Activated B cell treated with CpG ODN at 0.5 μM for 24 hours (primary cell): ENCODE data around the gene ADAMTSL1. TPM values are rescaled to one million over a fixed set of nuclear protein-coding genes. Genes with fewer than 3 reads are reported as not detected.

ENCODE experiments used
- ATAC-seq: fragments of 200-7000 bp; cut with Tn5 transposase; one replicate; pipeline ENCODE4 v1.10.0; 2021; ENCODE audit warnings: low read depth, mild to moderate bottlenecking, moderate library complexity
- CTCF ChIA-PET: fragments of 350-600 bp; sonication (Branson Sonifier 250); formaldehyde crosslinking; loops from one replicate; lab custom pipeline; 2021; ENCODE audit warnings: antibody characterized with exemption; lab: Charles Lee
- POLR2A ChIA-PET: fragments of 350-600 bp; sonication (Branson Sonifier 250); formaldehyde crosslinking; loops from one replicate; lab custom pipeline; 2021; ENCODE audit warnings: antibody characterized with exemption; lab: Charles Lee
- DNase-seq: peaks from one replicate; pipeline ENCODE4 v3.0.0; 2022
- H3K27ac Mint-ChIP-seq: one replicate; pipeline ENCODE4 v1.8.0; 2020; ENCODE audit warnings: mixed read lengths
- H3K27me3 Mint-ChIP-seq: one replicate; pipeline ENCODE4 v1.8.0; 2021; ENCODE audit warnings: mixed read lengths
- H3K36me3 Mint-ChIP-seq: one replicate; pipeline ENCODE4 v1.8.0; 2021; ENCODE audit warnings: low read depth, mixed read lengths
- H3K4me1 Mint-ChIP-seq: one replicate; pipeline ENCODE4 v1.8.0; 2021; ENCODE audit warnings: mixed read lengths
- H3K4me3 Mint-ChIP-seq: one replicate; pipeline ENCODE4 v1.8.0; 2020; ENCODE audit warnings: mild to moderate bottlenecking, mixed read lengths
- H3K9me3 Mint-ChIP-seq: one replicate; pipeline ENCODE4 v1.8.0; 2020; ENCODE audit warnings: mixed read lengths
- intact Hi-C: fragments of 100-400 bp; cut with micrococcal nuclease; formaldehyde crosslinking; loops from one replicate; pipeline ENCODE4 v1.15.1; 2024
- total RNA-seq: library from RNA; stranded (reverse); gene quantifications from 2 replicates; pipeline ENCODE4 v1.2.3, GENCODE V29; 2022
- TF ChIP-seq, protein P1 (sequence below): fragments of 200-600 bp; IDR thresholded peaks from one replicate; pipeline ENCODE4 v1.8.0; 2022; ENCODE audit warnings: antibody characterized with exemption, mild to moderate bottlenecking

The ADAMTSL1 gene
- total RNA-seq, 1 donor from 2014 or later, result not detected

DNA sequence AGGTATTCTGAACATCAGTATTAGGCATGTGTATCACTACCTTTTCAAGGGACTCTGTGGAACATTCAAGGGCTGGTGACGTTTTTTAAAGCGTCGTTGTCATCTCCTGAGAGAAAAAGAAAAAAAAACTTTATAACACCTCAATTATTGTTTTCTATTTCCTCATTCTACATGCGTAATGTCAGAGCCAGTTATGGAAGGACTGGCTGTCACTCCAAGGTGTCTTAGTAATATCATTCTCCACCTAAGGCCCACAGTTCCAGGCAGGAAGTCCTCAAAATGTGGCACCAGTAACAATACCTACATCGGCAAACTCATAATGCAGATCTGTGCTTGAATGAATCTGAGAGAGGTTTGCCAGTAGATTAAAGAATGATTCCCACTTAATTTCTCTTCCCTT is 348.9 kb downstream of the ADAMTSL1 start:
- no peak for DNase-seq
- intact Hi-C loops, result no loop called here
- ATAC-seq, result no peak
- TF ChIP-seq, protein P1, sequence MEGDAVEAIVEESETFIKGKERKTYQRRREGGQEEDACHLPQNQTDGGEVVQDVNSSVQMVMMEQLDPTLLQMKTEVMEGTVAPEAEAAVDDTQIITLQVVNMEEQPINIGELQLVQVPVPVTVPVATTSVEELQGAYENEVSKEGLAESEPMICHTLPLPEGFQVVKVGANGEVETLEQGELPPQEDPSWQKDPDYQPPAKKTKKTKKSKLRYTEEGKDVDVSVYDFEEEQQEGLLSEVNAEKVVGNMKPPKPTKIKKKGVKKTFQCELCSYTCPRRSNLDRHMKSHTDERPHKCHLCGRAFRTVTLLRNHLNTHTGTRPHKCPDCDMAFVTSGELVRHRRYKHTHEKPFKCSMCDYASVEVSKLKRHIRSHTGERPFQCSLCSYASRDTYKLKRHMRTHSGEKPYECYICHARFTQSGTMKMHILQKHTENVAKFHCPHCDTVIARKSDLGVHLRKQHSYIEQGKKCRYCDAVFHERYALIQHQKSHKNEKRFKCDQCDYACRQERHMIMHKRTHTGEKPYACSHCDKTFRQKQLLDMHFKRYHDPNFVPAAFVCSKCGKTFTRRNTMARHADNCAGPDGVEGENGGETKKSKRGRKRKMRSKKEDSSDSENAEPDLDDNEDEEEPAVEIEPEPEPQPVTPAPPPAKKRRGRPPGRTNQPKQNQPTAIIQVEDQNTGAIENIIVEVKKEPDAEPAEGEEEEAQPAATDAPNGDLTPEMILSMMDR, result no peak
- ChIA-PET POLR2A (no interaction called here), CTCF (no interaction called here)
- H3K27me3 Mint-ChIP-seq, result no peaks in the 10 kb centered on the region
- no peak overlapping the region for H3K27ac Mint-ChIP-seq
- H3K4me1 Mint-ChIP-seq, result no peaks in the 10 kb centered on the region
- H3K4me3 Mint-ChIP-seq, result no peak overlapping the region
- H3K9me3 Mint-ChIP-seq, result no peaks in the 10 kb centered on the region
- no peaks in the 10 kb centered on the region for H3K36me3 Mint-ChIP-seq

DNA sequence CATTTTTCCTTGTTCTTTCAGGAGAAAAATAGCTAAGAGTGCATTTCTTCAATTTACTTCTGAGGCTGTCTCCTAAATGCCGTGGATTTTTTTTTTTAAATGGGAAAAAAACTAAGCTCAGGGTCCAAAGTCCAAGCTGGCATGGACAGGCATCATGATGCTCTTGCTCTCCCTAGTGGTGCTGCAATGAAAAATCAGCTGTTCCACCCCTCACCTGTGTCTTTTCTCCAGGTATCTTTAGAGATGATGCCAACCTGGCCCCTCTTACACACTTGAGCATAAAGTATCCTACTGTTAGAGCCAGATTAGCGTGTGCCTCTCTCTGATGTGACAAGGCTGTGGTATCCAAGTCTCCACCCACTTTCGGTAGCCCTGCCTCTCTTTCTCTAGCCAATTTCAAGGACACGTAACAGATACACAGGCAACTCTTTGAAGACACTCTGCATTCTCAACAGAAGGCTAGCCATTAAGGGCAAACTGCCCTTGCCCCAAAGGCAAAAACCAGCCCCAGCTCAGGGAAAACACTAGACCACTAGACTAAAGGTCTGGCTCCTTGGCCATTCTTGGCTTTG is 350.2 kb downstream of the ADAMTSL1 start:
- ATAC-seq (no peak), DNase-seq (no peak)
- Mint-ChIP-seq H3K9me3 (no peaks in the 10 kb centered on the region), H3K36me3 (no peaks in the 10 kb centered on the region), H3K4me1 (no peaks in the 10 kb centered on the region), H3K27ac (no peak overlapping the region), H3K4me3 (no peak overlapping the region), H3K27me3 (no peaks in the 10 kb centered on the region)
- ChIA-PET CTCF (no interaction called here), POLR2A (no interaction called here)
- TF ChIP-seq, protein P1, result no peak
- intact Hi-C loops, result no loop called here

GRCh38 chr9:18825656-18826170 is 351.8 kb downstream of the ADAMTSL1 start:
- POLR2A ChIA-PET, result no interaction called here
- no peak for ATAC-seq
- Mint-ChIP-seq H3K4me1 (no peaks in the 10 kb centered on the region), H3K36me3 (no peaks in the 10 kb centered on the region), H3K9me3 (no peaks in the 10 kb centered on the region), H3K27ac (no peak overlapping the region), H3K4me3 (no peak overlapping the region), H3K27me3 (no peaks in the 10 kb centered on the region)
- intact Hi-C loops, result no loop called here
- no peak for DNase-seq
- TF ChIP-seq, protein P1, result no peak
- CTCF ChIA-PET, result no interaction called here

- Mint-ChIP-seq H3K4me3 (no peak overlapping the region), H3K27ac (no peak overlapping the region), H3K4me1 (no peaks in the 10 kb centered on the region), H3K27me3 (no peaks in the 10 kb centered on the region), H3K9me3 (no peaks in the 10 kb centered on the region), H3K36me3 (no peaks in the 10 kb centered on the region)
- intact Hi-C loops, result no loop called here
- ChIA-PET POLR2A (no interaction called here), CTCF (no interaction called here)
- ATAC-seq, result no peak
- no peak for DNase-seq
- TF ChIP-seq, protein P1, result no peak
Measured at GRCh38 chr9:18826248-18826647, 352.3 kb downstream of the ADAMTSL1 start.

- ChIA-PET POLR2A (no interaction called here), CTCF (no interaction called here)
- DNase-seq (no peak), ATAC-seq (no peak)
- TF ChIP-seq, protein P1, result no peak
- H3K9me3 Mint-ChIP-seq, result no peaks in the 10 kb centered on the region
- intact Hi-C loops, result no loop called here
- no peaks in the 10 kb centered on the region for H3K27me3 Mint-ChIP-seq
- H3K27ac Mint-ChIP-seq, result no peak overlapping the region
- no peaks in the 10 kb centered on the region for H3K36me3 Mint-ChIP-seq
- no peaks in the 10 kb centered on the region for H3K4me1 Mint-ChIP-seq
- H3K4me3 Mint-ChIP-seq, result no peak overlapping the region
Measured at GRCh38 chr9:18829066-18829465, 355.1 kb downstream of the ADAMTSL1 start.
